Right ventricle myocardium superior (tissue), 1 donor: Measurements from ENCODE around the gene PHKA2. TPM values are rescaled to one million over a fixed set of nuclear protein-coding genes. Genes with fewer than 3 reads are reported as not detected.

Experiments
- ATAC-seq: fragments of 200-7000 bp; cut with Tn5 transposase; one replicate; pipeline ENCODE4 v1.9.1; 2020; ENCODE audit warnings: mild to moderate bottlenecking; ENCODE audit not compliant: poor library complexity
- DNase-seq: peaks from one replicate; pipeline ENCODE4 v3.0.0-alpha.2; 2020
- intact Hi-C: fragments of 100-400 bp; cut with DNase I; formaldehyde crosslinking; loops from one replicate; pipeline ENCODE4 v1.11.2; 2022
- total RNA-seq: library from RNA; stranded (reverse); fragmentation: NEBNext Ultra II Directional; extraction: Animal tissue kit (Norgen Biotek cat#: 25700); gene quantifications from one replicate; pipeline ENCODE4 v1.2.1, GENCODE V29; 2021
- donor health status: DM: no; HTN: yes; CAD: no; lungs with severe emphysema.

PHKA2 gene
- total RNA-seq, 1 donor from 2014 or later = 47.6 TPM

- intact Hi-C loops = loop anchor here (10.0 kb wide), 1 partner anchor 211 kb away; the partner anchor contains the start of gene RS1
- ATAC-seq = no peak
- no peak for DNase-seq
These were observed 98.4 kb downstream of the PHKA2 start for GRCh38 chrX:18885328-18886004.

GRCh38 chrX:18884916-18885315, 99.0 kb downstream of the PHKA2 start:
- intact Hi-C loops = loop anchor here (10.0 kb wide), 1 partner anchor 210 kb away; the partner anchor contains the start of gene RS1
- no peak for ATAC-seq
- DNase-seq = no peak

GRCh38 chrX:18883961-18884765, 99.8 kb downstream of the PHKA2 start:
- no peak for ATAC-seq
- no peak for DNase-seq
- intact Hi-C loops = loop anchor here (10.0 kb wide), 1 partner anchor 209 kb away; the partner anchor contains the start of gene RS1

GRCh38 chrX:18883234-18883960, 100.5 kb downstream of the PHKA2 start:
- DNase-seq = peak; percentile 80
- intact Hi-C loops = loop anchor here (10.0 kb wide), 1 partner anchor 209 kb away; the partner anchor contains the start of gene RS1

GRCh38 chrX:18879144-18879543, 104.8 kb downstream of the PHKA2 start:
- intact Hi-C loops = no loop called here
- ATAC-seq = no peak
- no peak for DNase-seq

More at GRCh38 chrX:18883234-18883960, 100.5 kb downstream of the PHKA2 start:
- ATAC-seq = peak; percentile 61

GRCh38 chrX:18877469-18877868, 106.4 kb downstream of the PHKA2 start:
- ATAC-seq = no peak
- no peak for DNase-seq
- intact Hi-C loops = no loop called here

GRCh38 chrX:18875256-18875878, 108.5 kb downstream of the PHKA2 start:
- DNase-seq = no peak
- ATAC-seq = no peak
- intact Hi-C loops = no loop called here

GRCh38 chrX:18874560-18875255, 109.2 kb downstream of the PHKA2 start:
- intact Hi-C loops = no loop called here
- ATAC-seq (no peak), DNase-seq (no peak)

- intact Hi-C loops = no loop called here
- no peak for ATAC-seq
- DNase-seq = no peak
These were observed 110.1 kb downstream of the PHKA2 start for GRCh38 chrX:18873836-18874235.

GRCh38 chrX:18873189-18873791, 110.6 kb downstream of the PHKA2 start:
- no peak for DNase-seq
- peak; percentile 85 for ATAC-seq
- intact Hi-C loops = no loop called here

GRCh38 chrX:18872621-18873020, 111.3 kb downstream of the PHKA2 start:
- ATAC-seq = peak; percentile 43
- intact Hi-C loops = no loop called here
- DNase-seq = no peak

GRCh38 chrX:18871970-18872369, 111.9 kb downstream of the PHKA2 start:
- ATAC-seq (peak; percentile 61), DNase-seq (no peak)
- intact Hi-C loops = no loop called here

- intact Hi-C loops = no loop called here
- DNase-seq = no peak
- peak; percentile 40 for ATAC-seq
These were observed 112.6 kb downstream of the PHKA2 start for GRCh38 chrX:18871161-18871890.

- DNase-seq (no peak), ATAC-seq (no peak)
- intact Hi-C loops = no loop called here
These were observed 119.5 kb downstream of the PHKA2 start for GRCh38 chrX:18864390-18864920.

GRCh38 chrX:18861511-18861910, 122.4 kb downstream of the PHKA2 start:
- no peak for ATAC-seq
- intact Hi-C loops = no loop called here
- DNase-seq = no peak

GRCh38 chrX:18856645-18856997, 127.3 kb downstream of the PHKA2 start:
- DNase-seq (no peak), ATAC-seq (no peak)
- intact Hi-C loops = no loop called here
